ENCODE measurements around the gene CD79A.
"Not testable (repeated sequence)": the region's sequence is repeated elsewhere in the genome, so short reads cannot be mapped to it uniquely, and the experiment has no call there.

The CD79A gene

DNA sequence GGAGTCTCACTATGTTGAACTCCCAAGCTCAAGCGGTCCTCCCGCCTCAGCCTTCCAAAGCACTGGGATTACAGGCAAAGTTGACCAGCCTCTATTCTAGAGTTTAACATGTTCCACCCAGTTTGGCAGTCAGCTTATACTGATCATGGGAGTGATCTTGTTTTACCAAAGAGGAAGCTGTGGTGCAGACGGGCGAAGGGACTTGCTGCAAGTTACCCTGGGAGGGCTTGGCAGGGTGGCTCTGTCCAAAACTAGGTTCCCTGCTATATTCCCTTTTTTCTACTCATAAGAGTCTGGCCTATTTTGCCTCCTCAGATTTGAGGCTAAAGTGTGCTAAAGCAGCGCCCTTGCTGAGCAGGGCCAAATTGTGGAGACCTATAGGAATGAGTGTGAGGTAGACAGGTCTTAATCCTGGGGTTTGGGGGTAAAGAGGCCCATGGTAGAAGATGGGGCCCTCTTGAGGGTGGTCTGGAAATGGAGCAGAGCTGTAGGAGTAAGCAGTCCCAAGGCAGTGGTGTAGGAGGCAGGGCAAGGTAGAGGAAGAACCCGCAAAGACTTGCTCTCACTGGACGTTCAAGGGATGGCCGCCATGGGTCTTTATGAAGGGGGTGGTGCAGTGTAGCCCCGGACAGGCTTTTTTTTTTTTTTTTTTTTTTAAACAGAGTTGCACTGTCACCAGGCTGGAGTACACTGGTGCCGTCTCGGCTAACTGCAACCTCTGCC is 13.7 kb upstream of the CD79A start:
- DNase-seq = no peak

GRCh38 chr19:41864374-41864773 is 12.7 kb upstream of the CD79A start:
- DNase-seq = no peak

DNA sequence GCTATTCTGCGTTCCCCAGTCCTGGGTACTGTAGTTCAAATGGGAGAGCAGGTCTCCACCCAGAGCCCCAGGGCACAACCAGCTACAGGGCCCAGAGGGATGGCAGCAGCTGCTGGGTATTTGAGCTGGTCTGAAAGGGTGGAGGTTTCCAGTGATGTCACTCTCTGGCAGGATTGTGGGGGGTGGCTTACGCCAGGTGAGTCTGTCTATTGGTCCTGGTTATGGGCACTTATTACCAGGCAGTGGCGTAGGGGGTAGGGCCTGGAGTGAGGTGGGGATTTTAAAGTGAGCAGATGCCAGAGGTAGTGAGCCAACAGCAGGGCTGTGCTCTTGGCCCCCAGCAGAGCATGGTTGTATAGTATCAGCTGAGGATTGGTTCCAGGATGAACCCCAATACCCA is 10.8 kb upstream of the CD79A start:
- no peak for DNase-seq

GRCh38 chr19:41868120-41868988 is 8.7 kb upstream of the CD79A start:
- no peak for DNase-seq

GRCh38 chr19:41868989-41869300 is 8.1 kb upstream of the CD79A start:
- no peak for DNase-seq

GRCh38 chr19:41869374-41869955 is 7.6 kb upstream of the CD79A start:
- no peak for DNase-seq

DNA sequence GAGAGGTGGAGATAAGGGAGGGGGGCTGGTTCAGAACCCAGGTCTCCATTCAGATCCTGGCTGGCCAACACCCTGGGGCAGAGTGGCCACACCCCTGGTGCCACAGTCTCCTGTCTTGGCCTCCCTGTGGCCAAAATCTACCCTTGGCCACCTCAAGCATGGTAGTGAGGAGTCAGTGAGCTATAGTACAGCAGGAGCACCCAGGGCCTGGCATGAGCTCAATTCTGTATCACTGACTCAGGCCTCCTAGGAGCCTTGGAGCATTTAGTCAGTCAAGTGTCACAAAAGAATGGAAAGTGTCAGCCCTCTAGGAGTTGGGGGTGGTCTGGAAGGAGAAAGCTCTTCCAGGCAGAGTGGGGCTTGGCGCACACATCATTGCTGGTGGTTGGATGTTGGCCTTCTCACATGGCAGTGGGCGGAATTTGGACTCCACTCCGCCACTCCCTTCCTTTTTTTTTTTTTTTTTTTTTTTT is 6.6 kb upstream of the CD79A start:
- DNase-seq = no peak

DNA sequence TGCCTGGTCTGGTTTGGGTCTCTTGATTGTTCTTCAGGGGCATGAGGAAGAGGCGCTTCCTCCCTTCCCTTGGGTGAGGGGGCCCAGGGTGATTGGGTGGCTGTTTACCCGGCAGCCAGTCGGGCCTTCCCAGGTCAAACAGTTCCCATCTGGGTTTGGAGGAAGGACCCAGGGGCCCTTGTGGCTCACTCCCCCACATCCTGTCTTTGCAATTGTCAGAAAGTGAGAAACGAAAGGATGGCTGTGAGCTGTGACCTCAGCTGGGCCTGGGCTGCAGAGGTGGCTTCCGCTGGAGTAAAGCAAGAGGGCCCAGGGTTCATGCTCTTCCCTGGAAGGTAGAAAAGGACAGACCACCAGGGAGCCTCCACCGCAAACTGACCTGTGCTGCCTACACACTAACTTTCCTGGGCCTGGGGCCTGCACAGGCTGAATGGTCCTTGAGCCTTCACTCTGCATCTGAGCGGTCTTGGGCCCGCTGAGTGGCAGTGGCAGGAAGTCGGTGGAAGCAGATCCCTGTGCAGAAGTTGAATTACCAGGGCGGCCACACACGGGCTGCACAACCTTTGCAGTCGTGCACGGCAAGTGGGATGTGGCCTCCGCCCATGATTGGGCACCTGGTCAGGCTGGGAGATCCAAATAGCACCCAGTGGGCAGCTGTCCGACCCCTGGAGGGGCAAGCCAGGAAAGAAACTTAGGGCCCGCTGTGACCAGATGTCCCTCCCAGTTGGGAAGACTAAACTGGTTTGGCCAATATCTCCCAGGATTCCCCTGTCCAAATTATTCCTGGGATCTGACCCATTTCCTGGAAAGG is 5.3 kb upstream of the CD79A start:
- peak; percentile 73 for DNase-seq

DNA sequence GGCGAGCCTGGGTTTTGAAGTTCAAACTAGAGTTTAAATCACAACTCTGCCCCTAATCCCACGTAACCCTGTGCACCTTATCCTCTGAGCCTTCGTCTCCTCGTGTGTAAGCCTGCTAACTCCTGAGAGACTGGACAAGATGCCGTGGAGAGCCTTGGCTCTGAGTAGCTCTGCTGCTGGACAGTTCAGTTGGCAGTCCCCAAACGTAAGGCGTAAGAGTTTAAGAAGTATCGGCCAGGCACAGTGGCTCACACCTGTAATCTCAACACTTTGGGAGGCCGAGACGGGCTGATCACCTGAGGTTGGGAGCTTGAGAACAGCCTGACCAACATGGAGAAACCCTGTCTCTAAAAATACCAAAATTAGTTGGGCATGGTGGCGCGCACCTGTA is 4.7 kb upstream of the CD79A start:
- DNase-seq = no peak

DNA sequence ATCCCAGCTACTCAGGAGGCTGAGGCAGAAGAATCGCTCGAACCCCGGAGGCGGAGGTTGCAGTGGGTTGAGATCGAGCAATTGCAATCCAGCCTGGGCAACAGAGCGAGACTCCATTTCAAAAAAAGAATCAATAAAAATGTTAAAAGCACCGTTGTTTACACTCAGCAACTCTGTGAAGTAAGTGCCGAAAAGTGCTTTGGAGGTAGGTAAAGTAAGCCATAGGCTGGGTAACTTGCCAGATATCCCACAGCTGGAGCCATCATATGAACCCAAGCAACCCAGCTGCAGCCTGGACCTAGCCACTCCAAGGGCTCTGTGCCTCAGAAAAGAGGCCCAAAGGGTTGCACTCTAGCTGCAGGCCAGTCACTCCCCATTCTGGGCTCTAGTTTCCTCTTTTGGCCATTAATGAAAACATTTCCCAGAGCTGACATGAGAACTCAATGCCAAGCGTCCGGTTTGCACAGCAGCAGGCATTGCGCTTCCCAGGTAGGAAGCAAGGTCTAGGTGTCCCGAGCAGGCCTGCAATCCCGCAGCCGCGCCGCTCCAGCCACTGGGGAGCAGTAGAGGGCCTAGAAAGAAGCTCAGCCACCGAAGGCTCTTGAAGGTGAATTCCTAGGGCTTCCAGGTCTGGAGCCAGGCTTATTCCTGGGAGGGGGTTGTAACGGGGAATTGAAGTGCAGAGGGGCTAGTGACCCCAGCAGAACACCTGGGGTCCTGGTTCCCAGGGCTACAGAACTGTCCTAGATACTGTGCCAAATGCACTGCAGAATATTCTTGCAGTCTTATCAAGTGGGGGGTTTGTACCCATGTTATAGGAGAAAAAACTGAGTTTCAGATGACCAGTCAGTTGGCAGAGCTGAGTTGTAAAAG is 4.1 kb upstream of the CD79A start:
- peak; percentile 72 for DNase-seq

GRCh38 chr19:41875973-41876372 is 1.1 kb upstream of the CD79A start:
- not testable (repeated sequence) for DNase-seq

DNA sequence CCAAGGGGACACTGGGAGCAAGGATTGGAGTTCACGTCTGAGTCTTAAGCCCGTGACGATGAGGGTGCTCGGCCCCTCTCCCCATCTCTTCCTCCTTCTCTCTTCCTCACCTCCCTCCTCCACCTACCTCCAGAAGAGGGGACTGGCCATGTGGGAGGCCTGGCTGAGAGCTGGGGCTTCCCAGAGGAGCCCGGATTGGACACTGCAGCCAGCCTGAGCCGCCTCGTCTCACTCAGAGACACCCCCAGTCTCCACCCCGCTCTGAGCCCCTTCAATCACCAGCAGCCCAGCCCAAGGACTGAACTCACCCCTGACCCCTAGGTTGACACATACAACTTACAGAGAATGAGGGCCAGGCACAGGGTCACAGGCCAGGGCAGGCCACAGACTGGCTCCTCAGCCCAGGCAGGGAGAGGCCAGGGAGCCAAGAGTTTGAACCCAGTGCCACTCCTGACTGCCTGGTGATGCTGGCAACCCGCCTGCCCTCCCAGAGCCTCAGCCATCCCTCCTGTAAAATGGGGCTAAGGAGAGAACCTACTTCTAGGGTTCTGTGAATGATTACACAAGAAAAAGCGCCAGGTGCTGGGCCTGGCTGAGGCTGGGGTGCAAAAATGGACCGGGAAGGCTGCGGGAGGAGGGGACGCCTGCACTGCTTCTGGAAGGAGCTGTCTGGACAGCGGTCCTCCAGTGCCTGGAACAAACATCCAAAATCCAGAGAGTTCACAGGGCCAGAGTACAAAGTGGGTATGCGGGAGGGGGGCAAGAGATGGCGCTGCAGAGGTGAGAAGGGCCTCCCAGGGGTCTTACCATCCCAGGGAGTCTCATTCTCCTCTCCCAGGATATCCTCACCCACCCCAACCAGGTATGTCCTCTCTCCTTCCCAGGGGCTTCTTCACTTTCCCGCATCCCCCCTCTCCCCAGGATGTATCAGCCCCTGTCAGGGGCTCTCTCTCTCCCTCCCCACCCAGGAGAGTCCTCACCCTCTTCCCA is 1.1 kb downstream of the CD79A start:
- DNase-seq = no peak

GRCh38 chr19:41879080-41879479 is 2.0 kb downstream of the CD79A start:
- DNase-seq = no peak

GRCh38 chr19:41879670-41880328 is 2.7 kb downstream of the CD79A start:
- no peak for DNase-seq

DNA sequence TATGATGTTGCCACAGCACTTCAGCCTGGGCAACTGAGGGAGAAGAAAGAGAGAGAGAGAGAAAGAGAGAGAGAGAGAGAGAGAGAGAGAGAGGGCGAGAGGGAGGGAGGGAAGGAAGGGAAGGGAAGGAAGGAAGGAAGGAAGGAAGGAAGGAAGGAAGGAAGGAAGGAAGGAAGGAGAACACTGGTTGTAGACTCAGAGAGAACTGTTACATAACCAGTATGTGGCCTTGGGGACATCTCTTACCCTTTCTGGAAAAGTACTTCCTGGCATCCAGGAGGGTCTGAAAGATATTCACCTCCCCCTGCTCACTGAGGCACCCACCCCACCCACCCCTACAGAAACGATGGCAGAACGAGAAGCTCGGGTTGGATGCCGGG is 3.2 kb downstream of the CD79A start:
- no peak for DNase-seq

DNA sequence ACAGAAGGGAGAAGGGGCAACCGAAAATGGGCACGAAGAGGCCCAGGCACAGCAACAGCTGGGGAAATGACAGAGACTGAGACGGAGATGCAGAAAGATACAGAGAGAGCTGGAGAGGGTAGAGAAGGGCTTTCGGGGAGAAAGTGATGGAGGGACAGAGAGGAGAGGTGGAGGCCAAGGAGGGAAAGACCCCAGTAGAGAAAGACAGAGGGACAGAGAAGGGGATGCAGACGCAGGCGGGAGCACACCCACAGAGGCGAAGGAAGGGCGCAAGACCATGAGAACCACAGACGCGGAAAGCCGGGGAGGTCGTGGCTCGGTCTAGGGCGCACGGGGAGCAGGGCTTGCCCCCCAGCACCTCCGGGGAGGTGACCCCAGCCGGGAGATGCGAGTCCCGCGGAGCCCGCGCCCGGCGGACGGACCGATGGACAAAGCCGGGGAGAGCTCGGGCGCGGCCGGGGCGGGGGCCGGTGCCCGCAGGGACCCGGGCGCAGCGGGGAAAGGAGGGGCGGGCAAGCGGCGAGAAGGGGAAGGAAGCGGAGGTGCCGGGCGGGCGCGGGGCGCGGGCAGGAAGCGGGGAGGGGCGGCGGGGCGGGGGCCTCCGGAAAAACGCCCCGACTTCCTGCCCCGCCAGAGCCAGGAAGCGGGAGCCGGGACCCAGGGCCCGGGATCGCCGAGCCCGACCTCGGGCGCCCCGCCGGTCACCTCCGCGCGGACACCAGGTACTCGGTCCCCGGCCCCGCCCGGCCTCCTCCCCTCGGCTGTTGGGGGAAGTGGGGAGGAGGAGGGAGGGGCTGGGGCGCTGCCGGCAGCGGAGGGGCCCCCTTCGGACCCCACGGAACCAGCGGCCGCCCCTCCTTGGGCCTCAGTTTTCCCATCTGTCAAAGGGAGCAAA is 5.7 kb downstream of the CD79A start, which contains the start of gene ARHGEF1:
Gene ARHGEF1, plus strand, starts transcription at position 617 of the 895 bp plus-strand sequence. CDS start 4,899 bp downstream, outside the sequence.
- peak; percentile 62 for DNase-seq

DNA sequence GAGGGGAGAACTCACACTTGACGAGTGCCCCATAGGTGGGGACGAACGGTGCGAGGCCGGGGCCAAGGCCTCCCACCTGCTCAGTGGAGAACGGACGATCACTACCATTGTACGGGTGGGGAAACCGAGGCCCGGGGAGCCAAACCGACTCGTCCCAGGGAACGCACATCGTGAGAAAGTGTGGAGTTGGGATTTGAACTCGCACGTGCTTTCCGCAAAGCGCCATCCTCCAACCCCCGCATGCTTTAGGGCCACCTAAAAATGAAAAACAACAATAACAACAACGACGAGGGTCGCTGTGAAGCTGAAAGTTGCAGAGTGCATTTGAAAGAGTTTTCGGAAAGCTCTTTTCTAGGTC is 6.4 kb downstream of the CD79A start:
- DNase-seq = no peak

DNA sequence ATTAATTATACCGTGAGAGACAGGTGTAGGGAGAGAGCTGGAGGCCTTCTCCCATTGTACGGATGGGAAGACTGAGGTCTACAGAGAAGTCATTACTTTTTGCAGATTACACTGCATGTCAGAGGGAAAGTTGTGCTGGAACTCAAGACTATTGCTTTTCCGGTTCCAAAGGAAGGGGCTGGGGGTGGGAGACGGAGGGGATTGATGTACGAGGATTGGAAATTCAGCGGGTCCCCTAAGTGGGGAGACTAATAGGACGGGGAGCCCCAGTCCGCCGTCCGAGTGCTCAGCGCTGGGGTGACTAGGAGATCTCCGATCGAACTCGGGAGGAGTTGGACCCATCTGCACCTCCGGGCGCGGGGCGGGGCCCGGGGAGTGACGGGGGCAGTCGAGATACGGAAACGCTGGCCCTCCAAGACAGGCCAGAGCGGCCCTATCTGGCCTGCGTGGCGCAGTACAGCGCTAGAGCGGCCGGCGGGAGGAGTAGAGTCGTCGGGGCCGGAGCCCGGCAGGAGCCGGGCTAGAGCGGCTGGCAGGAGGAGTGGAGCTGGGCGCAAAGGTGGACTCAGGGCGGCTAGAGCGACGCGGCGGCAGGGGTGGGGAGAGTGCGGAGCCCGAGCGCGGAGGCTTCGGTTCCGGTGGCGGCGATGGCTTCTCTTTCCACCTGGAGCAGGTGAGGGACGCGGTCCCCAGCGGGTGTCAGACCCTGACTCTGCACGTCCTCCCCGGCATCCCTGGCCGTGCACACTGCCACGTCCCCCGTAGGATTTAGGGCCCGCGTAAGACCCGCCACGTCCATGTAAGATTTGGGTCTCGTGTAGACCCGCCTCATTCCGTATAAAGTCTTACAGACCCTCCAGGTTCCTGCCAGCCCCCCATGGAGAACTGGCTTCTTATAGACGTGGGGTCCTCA is 7.0 kb downstream of the CD79A start:
- peak; percentile 91 for DNase-seq
